Activated B cell treated with CpG ODN at 0.5 μM for 24 hours (primary cell): ENCODE data around the gene CDC42EP4. TPM values are rescaled to one million over a fixed set of nuclear protein-coding genes. Genes with fewer than 3 reads are reported as not detected.

ENCODE experiments used
- ATAC-seq: fragments of 200-7000 bp; cut with Tn5 transposase; one replicate; pipeline ENCODE4 v1.10.0; 2021; ENCODE audit warnings: low read depth, mild to moderate bottlenecking, moderate library complexity
- CTCF ChIA-PET: fragments of 350-600 bp; sonication (Branson Sonifier 250); formaldehyde crosslinking; loops from one replicate; lab custom pipeline; 2021; ENCODE audit warnings: antibody characterized with exemption; lab: Charles Lee
- POLR2A ChIA-PET: fragments of 350-600 bp; sonication (Branson Sonifier 250); formaldehyde crosslinking; loops from one replicate; lab custom pipeline; 2021; ENCODE audit warnings: antibody characterized with exemption; lab: Charles Lee
- DNase-seq: peaks from one replicate; pipeline ENCODE4 v3.0.0; 2022
- H3K27ac Mint-ChIP-seq: one replicate; pipeline ENCODE4 v1.8.0; 2020; ENCODE audit warnings: mixed read lengths
- H3K27me3 Mint-ChIP-seq: one replicate; pipeline ENCODE4 v1.8.0; 2021; ENCODE audit warnings: mixed read lengths
- H3K36me3 Mint-ChIP-seq: one replicate; pipeline ENCODE4 v1.8.0; 2021; ENCODE audit warnings: low read depth, mixed read lengths
- H3K4me1 Mint-ChIP-seq: one replicate; pipeline ENCODE4 v1.8.0; 2021; ENCODE audit warnings: mixed read lengths
- H3K4me3 Mint-ChIP-seq: one replicate; pipeline ENCODE4 v1.8.0; 2020; ENCODE audit warnings: mild to moderate bottlenecking, mixed read lengths
- H3K9me3 Mint-ChIP-seq: one replicate; pipeline ENCODE4 v1.8.0; 2020; ENCODE audit warnings: mixed read lengths
- CTCF ChIP-seq: fragments of 200-600 bp; IDR thresholded peaks from one replicate; pipeline ENCODE4 v1.8.0; 2022; ENCODE audit warnings: antibody characterized with exemption, mild to moderate bottlenecking
- intact Hi-C: fragments of 100-400 bp; cut with micrococcal nuclease; formaldehyde crosslinking; loops from one replicate; pipeline ENCODE4 v1.15.1; 2024
- total RNA-seq: library from RNA; stranded (reverse); gene quantifications from 2 replicates; pipeline ENCODE4 v1.2.3, GENCODE V29; 2022

CDC42EP4 gene
- total RNA-seq, 1 donor from 2014 or later, result 0.95 TPM

GRCh38 chr17:73343168-73343634 is 31.4 kb upstream of the CDC42EP4 start:
- CTCF ChIA-PET, result no interaction called here
- H3K27ac Mint-ChIP-seq, result no peak overlapping the region
- no peak for DNase-seq
- no peaks in the 10 kb centered on the region for H3K9me3 Mint-ChIP-seq
- TF ChIP-seq CTCF, result no peak
- intact Hi-C loops, result no loop called here
- H3K27me3 Mint-ChIP-seq, result no peaks in the 10 kb centered on the region
- no peak for ATAC-seq
- H3K4me3 Mint-ChIP-seq, result no peak overlapping the region
- H3K4me1 Mint-ChIP-seq, result no peaks in the 10 kb centered on the region
- POLR2A ChIA-PET, result no interaction called here
- peaks cover 6% of the 10 kb centered on the region for H3K36me3 Mint-ChIP-seq

- no peak overlapping the region for H3K27ac Mint-ChIP-seq
- ChIA-PET CTCF (no interaction called here), POLR2A (no interaction called here)
- peaks cover 4% of the 10 kb centered on the region for H3K36me3 Mint-ChIP-seq
- ATAC-seq (no peak), DNase-seq (no peak)
- H3K4me1 Mint-ChIP-seq, result no peaks in the 10 kb centered on the region
- H3K27me3 Mint-ChIP-seq, result no peaks in the 10 kb centered on the region
- TF ChIP-seq CTCF, result no peak
- H3K9me3 Mint-ChIP-seq, result no peaks in the 10 kb centered on the region
- H3K4me3 Mint-ChIP-seq, result no peak overlapping the region
- intact Hi-C loops, result no loop called here
Observed at GRCh38 chr17:73342541-73343167, 30.9 kb upstream of the CDC42EP4 start.

DNA sequence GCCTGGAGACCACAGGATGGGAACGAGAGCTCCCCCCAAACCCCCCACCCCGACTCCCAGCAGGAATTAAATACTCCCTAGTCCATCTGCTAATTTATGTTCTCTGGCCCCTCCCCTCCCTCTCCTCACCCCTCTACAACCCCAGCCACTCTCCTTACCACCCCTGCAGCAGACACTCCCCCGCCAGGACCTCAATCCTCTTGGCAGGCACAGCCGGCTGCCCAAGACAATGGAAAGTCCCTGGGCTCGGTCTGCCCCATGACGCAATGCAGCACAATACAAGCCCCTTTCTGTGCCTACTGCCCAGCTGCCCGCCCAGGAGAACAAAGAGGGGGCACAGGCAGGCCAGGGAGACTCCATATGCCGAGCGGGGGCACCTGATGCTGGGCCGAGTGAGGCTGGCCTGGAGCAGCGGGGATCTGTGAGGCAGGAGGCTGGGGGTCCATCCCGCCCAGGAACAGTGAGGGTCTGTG is 30.3 kb upstream of the CDC42EP4 start:
- POLR2A ChIA-PET, result interaction anchor here (0.7 kb wide), 1 partner anchor 155 kb away, joined by 3 read pairs; no protein-coding TSS in a partner anchor
- Mint-ChIP-seq H3K27ac (no peak overlapping the region), H3K4me3 (no peak overlapping the region), H3K4me1 (no peaks in the 10 kb centered on the region), H3K36me3 (peaks cover 2% of the 10 kb centered on the region), H3K9me3 (no peaks in the 10 kb centered on the region), H3K27me3 (no peaks in the 10 kb centered on the region)
- intact Hi-C loops, result no loop called here
- CTCF ChIA-PET, result no interaction called here
- DNase-seq, result no peak
- ATAC-seq, result no peak
- no peak for TF ChIP-seq CTCF

GRCh38 chr17:73341350-73342049 is 29.7 kb upstream of the CDC42EP4 start:
- Mint-ChIP-seq H3K36me3 (peaks cover 4% of the 10 kb centered on the region), H3K9me3 (no peaks in the 10 kb centered on the region), H3K27me3 (no peaks in the 10 kb centered on the region), H3K27ac (no peak overlapping the region), H3K4me1 (no peaks in the 10 kb centered on the region), H3K4me3 (no peak overlapping the region)
- ATAC-seq (no peak), DNase-seq (no peak)
- CTCF ChIA-PET, result interaction anchor here (0.7 kb wide), 1 partner anchor 10 kb away, joined by 3 read pairs; no protein-coding TSS in a partner anchor
- TF ChIP-seq CTCF, result no peak
- POLR2A ChIA-PET, result interaction anchor here (0.7 kb wide), 1 partner anchor 155 kb away, joined by 3 read pairs; no protein-coding TSS in a partner anchor
- intact Hi-C loops, result no loop called here

DNA sequence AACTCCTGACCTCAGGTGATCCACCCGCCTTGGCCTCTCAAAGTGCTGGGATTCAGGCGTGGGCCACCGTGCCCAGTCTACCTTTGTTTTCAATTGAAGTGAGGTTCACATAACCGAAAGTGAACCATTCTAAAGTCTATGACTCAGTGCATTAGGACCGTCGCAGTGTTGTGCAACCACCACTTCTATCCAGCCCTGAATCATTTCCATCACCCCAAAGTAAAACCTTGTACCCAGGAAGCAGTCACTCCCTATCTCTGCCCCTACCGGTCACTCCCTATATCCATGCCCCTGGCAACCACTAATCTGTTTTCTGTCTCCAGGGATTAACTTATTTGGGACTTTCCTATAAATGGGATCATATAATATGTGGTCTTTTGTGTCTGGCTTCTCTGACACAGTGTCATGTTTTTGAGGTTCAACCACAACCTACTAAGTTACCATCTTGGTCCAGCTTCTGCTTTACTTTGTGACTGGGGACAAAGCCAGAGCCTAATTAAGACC is 28.3 kb upstream of the CDC42EP4 start:
- H3K4me1 Mint-ChIP-seq, result no peaks in the 10 kb centered on the region
- H3K27me3 Mint-ChIP-seq, result no peaks in the 10 kb centered on the region
- DNase-seq (no peak), ATAC-seq (no peak)
- H3K36me3 Mint-ChIP-seq, result peaks cover 4% of the 10 kb centered on the region
- intact Hi-C loops, result no loop called here
- ChIA-PET POLR2A (no interaction called here), CTCF (no interaction called here)
- H3K27ac Mint-ChIP-seq, result no peak overlapping the region
- H3K9me3 Mint-ChIP-seq, result no peaks in the 10 kb centered on the region
- no peak overlapping the region for H3K4me3 Mint-ChIP-seq
- no peak for TF ChIP-seq CTCF
